GM19372 (cell line): ENCODE data around the gene ABCC9.

Source experiments
- ATAC-seq: cut with Tn5 transposase; IDR thresholded peaks from one replicate; pipeline ENCODE4 v1.9.1; 2021; ENCODE audit warnings: mild to moderate bottlenecking, low read depth, moderate library complexity; ENCODE audit not compliant: unreplicated experiment

Gene ABCC9

GRCh38 chr12:21882635-21883034, 58.6 kb downstream of the ABCC9 start:
- ATAC-seq = no peak

- ATAC-seq = no peak
Observed at GRCh38 chr12:21881965-21882364, 59.3 kb downstream of the ABCC9 start.

- ATAC-seq = no peak
Observed at GRCh38 chr12:21879312-21879711, 61.9 kb downstream of the ABCC9 start.

GRCh38 chr12:21877293-21877982, 63.8 kb downstream of the ABCC9 start:
- no peak for ATAC-seq

- ATAC-seq = no peak
Observed at GRCh38 chr12:21865846-21866245, 75.4 kb downstream of the ABCC9 start.

GRCh38 chr12:21860534-21860933, 80.7 kb downstream of the ABCC9 start:
- ATAC-seq = no peak

GRCh38 chr12:21860128-21860527, 81.1 kb downstream of the ABCC9 start:
- no peak for ATAC-seq

- ATAC-seq = no peak
Observed at GRCh38 chr12:21852251-21852650, 89.0 kb downstream of the ABCC9 start.

- no peak for ATAC-seq
Observed at GRCh38 chr12:21851151-21851550, 90.1 kb downstream of the ABCC9 start.

GRCh38 chr12:21850419-21850818, 90.8 kb downstream of the ABCC9 start:
- ATAC-seq = no peak

GRCh38 chr12:21849878-21850277, 91.3 kb downstream of the ABCC9 start:
- ATAC-seq = no peak

- ATAC-seq = no peak
Observed at GRCh38 chr12:21848192-21848591, 93.0 kb downstream of the ABCC9 start.

- no peak for ATAC-seq
Observed at GRCh38 chr12:21843795-21844194, 97.4 kb downstream of the ABCC9 start.

- ATAC-seq = no peak
Observed at GRCh38 chr12:21839776-21840175, 101.5 kb downstream of the ABCC9 start.

- ATAC-seq = no peak
Observed at GRCh38 chr12:21837847-21838246, 103.4 kb downstream of the ABCC9 start.

GRCh38 chr12:21831791-21832344, 109.4 kb downstream of the ABCC9 start:
- no peak for ATAC-seq

GRCh38 chr12:21828779-21829178, 112.4 kb downstream of the ABCC9 start:
- no peak for ATAC-seq

- no peak for ATAC-seq
Observed at GRCh38 chr12:21828136-21828775, 113.0 kb downstream of the ABCC9 start.

GRCh38 chr12:21827083-21827482, 114.1 kb downstream of the ABCC9 start:
- no peak for ATAC-seq

- ATAC-seq = no peak
Observed at GRCh38 chr12:21826618-21826910, 114.7 kb downstream of the ABCC9 start.

GRCh38 chr12:21825886-21826617, 115.2 kb downstream of the ABCC9 start:
- ATAC-seq = no peak

- ATAC-seq = no peak
Observed at GRCh38 chr12:21823581-21823980, 117.6 kb downstream of the ABCC9 start.
